Suprapubic skin (tissue), 4 donors: ENCODE data around the gene B3GALT5. TPM values are rescaled to one million over a fixed set of nuclear protein-coding genes. Genes with fewer than 3 reads are reported as not detected.

Experiments
- DNase-seq, 2 donors: peaks; one replicate each; pipeline ENCODE4 v3.0.0-alpha.2; 2019; ENCODE audit warnings: low spot score in 2 of 2
- H3K27ac ChIP-seq: fragments of 200-600 bp; sonication (generic); one replicate; pipeline ENCODE4 v1.5.1; 2019
- H3K27me3 ChIP-seq: fragments of 200-600 bp; sonication (generic); one replicate; pipeline ENCODE4 v1.5.1; 2019
- H3K36me3 ChIP-seq: fragments of 200-600 bp; sonication (generic); one replicate; pipeline ENCODE4 v1.5.1; 2019
- H3K4me1 ChIP-seq: fragments of 200-600 bp; sonication (generic); one replicate; pipeline ENCODE4 v1.5.1; 2019
- H3K4me3 ChIP-seq: fragments of 200-600 bp; sonication (generic); one replicate; pipeline ENCODE4 v1.5.1; 2019; ENCODE audit warnings: mild to moderate bottlenecking
- H3K9me3 ChIP-seq: fragments of 200-600 bp; sonication (generic); one replicate; pipeline ENCODE4 v1.5.1; 2019
- EP300 ChIP-seq: sonication (generic); formaldehyde crosslinking; IDR thresholded peaks from one replicate; pipeline ENCODE4 v1.6.1; 2017; ENCODE audit warnings: antibody characterized with exemption
- POLR2A ChIP-seq, 2 donors: fragments of 450-650 bp; IDR thresholded peaks; one replicate each; pipeline ENCODE4 v1.6.1; 2017; ENCODE audit warnings: antibody characterized with exemption in 2 of 2, mild to moderate bottlenecking in 2 of 2, moderate library complexity in 2 of 2
- POLR2AphosphoS5 ChIP-seq, 3 donors: sonication (generic); formaldehyde crosslinking; IDR thresholded peaks; one replicate each; pipeline ENCODE4 v1.6.1; 2017; ENCODE audit warnings: antibody characterized with exemption in 3 of 3
- WGBS: methylation state at CpG from one replicate; pipeline ENCODE4 v1.1.5; 2018; 5-methylcytosine and 5-hydroxymethylcytosine counted together
- total RNA-seq, 4 donors: library from RNA; depleted of rRNA; stranded (reverse); fragments of >200 nt; gene quantifications; one replicate each; pipeline ENCODE4 v1.1.0, GENCODE V29; 2016
- TF ChIP-seq, protein P1 (sequence below), 2 donors: fragments of 200-600 bp in 1 of 2; fragments of 450-650 bp in 1 of 2; sonication (generic) in 1 of 2; IDR thresholded peaks; one replicate each; pipeline ENCODE4 v1.5.1; 2016 to 2019; ENCODE audit warnings: antibody characterized with exemption in 2 of 2, mild to moderate bottlenecking in 1 of 2, moderate library complexity in 1 of 2

The B3GALT5 gene
- total RNA-seq, 4 donors from 2014 or later: 0.89 to 5.9 (median 3.1) TPM

DNA sequence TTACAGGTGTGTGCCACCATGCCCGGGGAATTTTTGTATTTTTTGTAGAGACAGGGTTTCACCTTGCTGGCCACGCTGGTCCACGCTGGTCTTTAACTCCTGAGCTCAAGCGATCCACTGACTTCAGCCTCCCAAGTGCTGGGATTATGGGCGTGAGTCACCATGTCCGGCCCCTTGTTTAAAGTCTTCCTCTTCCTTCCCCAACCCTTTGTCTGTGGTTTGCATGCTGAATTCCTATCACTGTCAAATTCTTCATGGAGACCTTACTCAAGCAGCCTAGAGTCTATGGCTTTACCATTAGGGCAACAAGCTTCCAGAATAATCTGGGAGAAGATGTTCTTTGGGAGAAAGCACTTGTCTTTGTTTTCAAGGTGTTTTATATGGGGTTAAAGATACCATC is 34.7 kb downstream of the B3GALT5 start:
- WGBS: 86% methylated on average over 6 of the region's 6 CpGs
- DNase-seq: no peak
- Histone ChIP-seq H3K36me3 (no peaks in the 10 kb centered on the region), H3K27ac (no peak overlapping the region), H3K27me3 (no peaks in the 10 kb centered on the region), H3K4me1 (no peaks in the 10 kb centered on the region), H3K4me3 (no peak overlapping the region), H3K9me3 (no peaks in the 10 kb centered on the region)
- TF ChIP-seq POLR2AphosphoS5 (IDR thresholded peaks at IDR 0.05): no peak
- TF ChIP-seq, protein P1, sequence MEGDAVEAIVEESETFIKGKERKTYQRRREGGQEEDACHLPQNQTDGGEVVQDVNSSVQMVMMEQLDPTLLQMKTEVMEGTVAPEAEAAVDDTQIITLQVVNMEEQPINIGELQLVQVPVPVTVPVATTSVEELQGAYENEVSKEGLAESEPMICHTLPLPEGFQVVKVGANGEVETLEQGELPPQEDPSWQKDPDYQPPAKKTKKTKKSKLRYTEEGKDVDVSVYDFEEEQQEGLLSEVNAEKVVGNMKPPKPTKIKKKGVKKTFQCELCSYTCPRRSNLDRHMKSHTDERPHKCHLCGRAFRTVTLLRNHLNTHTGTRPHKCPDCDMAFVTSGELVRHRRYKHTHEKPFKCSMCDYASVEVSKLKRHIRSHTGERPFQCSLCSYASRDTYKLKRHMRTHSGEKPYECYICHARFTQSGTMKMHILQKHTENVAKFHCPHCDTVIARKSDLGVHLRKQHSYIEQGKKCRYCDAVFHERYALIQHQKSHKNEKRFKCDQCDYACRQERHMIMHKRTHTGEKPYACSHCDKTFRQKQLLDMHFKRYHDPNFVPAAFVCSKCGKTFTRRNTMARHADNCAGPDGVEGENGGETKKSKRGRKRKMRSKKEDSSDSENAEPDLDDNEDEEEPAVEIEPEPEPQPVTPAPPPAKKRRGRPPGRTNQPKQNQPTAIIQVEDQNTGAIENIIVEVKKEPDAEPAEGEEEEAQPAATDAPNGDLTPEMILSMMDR (IDR thresholded peaks at IDR 0.05): no peak
- TF ChIP-seq EP300: no peak
- no peak for TF ChIP-seq POLR2A (IDR thresholded peaks at IDR 0.05)

DNA sequence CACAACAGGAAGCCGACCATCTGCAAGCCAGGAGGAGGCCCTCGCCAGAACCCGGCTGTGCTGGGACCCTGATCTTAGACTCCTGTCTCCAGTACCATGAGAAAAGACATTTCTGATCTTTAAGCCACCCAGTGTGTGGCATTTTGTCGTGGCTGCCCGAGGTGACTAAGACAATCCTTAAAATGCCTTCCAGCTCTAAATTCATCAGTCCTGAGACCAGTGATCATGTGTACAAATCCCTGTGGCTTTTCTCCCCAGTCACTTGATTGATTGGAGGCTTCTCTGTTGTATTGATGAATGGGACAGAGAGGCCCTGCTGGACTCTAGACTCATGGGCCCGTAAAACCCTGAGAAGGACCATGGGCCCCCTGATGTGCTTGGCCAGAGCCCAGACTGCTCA is 36.1 kb downstream of the B3GALT5 start:
- TF ChIP-seq POLR2AphosphoS5 (IDR thresholded peaks at IDR 0.05): no peak
- no peak for TF ChIP-seq EP300
- TF ChIP-seq, protein P1 (IDR thresholded peaks at IDR 0.05): no peak
- TF ChIP-seq POLR2A (IDR thresholded peaks at IDR 0.05): no peak
- DNase-seq: no peak
- no peaks in the 10 kb centered on the region for H3K4me1 ChIP-seq
- no peak overlapping the region for H3K27ac ChIP-seq
- H3K9me3 ChIP-seq: no peaks in the 10 kb centered on the region
- H3K27me3 ChIP-seq: no peaks in the 10 kb centered on the region
- H3K36me3 ChIP-seq: no peaks in the 10 kb centered on the region
- 90% methylated on average over 5 of the region's 6 CpGs for WGBS
- H3K4me3 ChIP-seq: no peak overlapping the region

DNA sequence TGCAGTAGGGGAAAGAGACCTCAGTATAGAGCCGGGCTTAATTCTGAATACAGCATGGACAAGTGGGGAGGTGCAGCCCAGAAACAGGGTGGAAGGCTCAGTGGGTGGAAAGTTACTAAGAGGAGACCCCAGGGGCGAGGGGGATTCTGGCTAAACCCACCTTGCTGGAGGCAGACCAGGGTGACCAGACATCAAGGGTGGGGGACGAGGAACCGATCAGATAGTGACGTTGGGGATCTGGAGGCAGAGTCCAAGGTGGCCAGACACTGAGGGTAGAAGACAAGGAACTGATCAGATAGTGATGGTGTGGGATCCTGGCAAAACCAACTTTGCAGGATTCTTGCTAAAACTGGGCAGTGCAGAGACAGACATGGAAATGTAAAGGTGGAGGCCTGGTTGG is 36.8 kb downstream of the B3GALT5 start:
- Histone ChIP-seq H3K27ac (no peak overlapping the region), H3K36me3 (no peaks in the 10 kb centered on the region), H3K9me3 (no peaks in the 10 kb centered on the region), H3K4me3 (no peak overlapping the region), H3K27me3 (no peaks in the 10 kb centered on the region), H3K4me1 (no peaks in the 10 kb centered on the region)
- DNase-seq: no peak
- 86% methylated on average over 5 of the region's 5 CpGs for WGBS
- TF ChIP-seq POLR2A (IDR thresholded peaks at IDR 0.05): no peak
- TF ChIP-seq POLR2AphosphoS5 (IDR thresholded peaks at IDR 0.05): no peak
- TF ChIP-seq, protein P1 (IDR thresholded peaks at IDR 0.05): no peak
- no peak for TF ChIP-seq EP300

DNA sequence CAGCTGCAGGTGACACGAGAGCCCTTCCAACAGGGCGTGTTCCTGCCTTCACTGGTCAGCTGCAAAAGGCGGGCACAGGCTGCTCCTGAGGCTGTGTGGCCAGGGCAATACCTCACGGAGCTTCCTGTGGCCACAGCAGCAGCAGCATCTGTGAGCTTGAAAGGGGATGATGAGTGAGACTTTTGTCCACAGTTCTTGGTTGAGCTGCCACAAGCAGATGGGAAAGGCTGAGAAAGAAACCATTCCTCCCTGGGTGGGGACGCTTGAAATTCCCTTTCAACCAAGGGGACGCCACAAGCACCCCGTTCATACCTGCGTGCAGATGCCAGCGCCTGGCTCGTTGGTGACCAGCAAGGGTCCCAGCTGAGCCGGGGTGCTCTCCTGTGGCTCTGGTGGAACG is 37.6 kb downstream of the B3GALT5 start:
- no peaks in the 10 kb centered on the region for H3K4me1 ChIP-seq
- H3K4me3 ChIP-seq: no peak overlapping the region
- no peaks in the 10 kb centered on the region for H3K36me3 ChIP-seq
- no peak overlapping the region for H3K27ac ChIP-seq
- H3K27me3 ChIP-seq: no peaks in the 10 kb centered on the region
- TF ChIP-seq POLR2A (IDR thresholded peaks at IDR 0.05) (no peak), POLR2AphosphoS5 (IDR thresholded peaks at IDR 0.05) (no peak), EP300 (no peak)
- TF ChIP-seq, protein P1 (IDR thresholded peaks at IDR 0.05): no peak
- peak in 1 of 2 donors; percentile 58 for DNase-seq
- H3K9me3 ChIP-seq: no peaks in the 10 kb centered on the region
- whole genome bisulfite sequencing: 90% methylated on average over 9 of the region's 12 CpGs

DNA sequence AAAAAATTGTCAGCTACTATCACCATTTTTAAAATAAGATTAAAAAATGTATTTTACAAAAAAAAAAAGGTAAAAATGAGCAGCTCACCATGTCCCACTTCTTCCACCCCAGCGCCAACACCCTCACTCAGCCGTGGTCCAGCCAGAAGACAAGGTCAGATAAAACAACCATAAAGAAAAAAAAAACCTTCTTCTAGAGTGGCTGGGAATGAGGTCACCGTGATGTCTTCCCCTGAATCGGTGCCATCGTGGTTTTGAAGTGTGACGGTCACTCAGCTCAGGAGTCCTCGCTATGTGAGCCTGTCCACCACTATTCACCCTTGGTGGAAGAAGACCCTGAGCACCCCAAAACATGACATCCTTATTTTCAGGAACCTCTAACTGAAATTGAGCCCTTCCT is 38.1 kb downstream of the B3GALT5 start:
- 88% methylated on average over 7 of the region's 7 CpGs for WGBS
- Histone ChIP-seq H3K4me3 (no peak overlapping the region), H3K9me3 (no peaks in the 10 kb centered on the region), H3K36me3 (no peaks in the 10 kb centered on the region), H3K27me3 (no peaks in the 10 kb centered on the region), H3K4me1 (no peaks in the 10 kb centered on the region), H3K27ac (no peak overlapping the region)
- DNase-seq: peak in 1 of 2 donors; percentile 63
- TF ChIP-seq POLR2AphosphoS5 (IDR thresholded peaks at IDR 0.05) (no peak), EP300 (no peak), POLR2A (IDR thresholded peaks at IDR 0.05) (no peak)
- TF ChIP-seq, protein P1 (IDR thresholded peaks at IDR 0.05): no peak
